DMS53 (cell line): ENCODE results near the gene RGS12.

Source experiments
- DNase-seq: peaks from one replicate; lab custom pipeline; 2025; lab: John Stamatoyannopoulos, UW

The RGS12 gene

GRCh38 chr4:3312362-3312761 lies 19.5 kb downstream of the RGS12 start:
- no peak for DNase-seq

DNA sequence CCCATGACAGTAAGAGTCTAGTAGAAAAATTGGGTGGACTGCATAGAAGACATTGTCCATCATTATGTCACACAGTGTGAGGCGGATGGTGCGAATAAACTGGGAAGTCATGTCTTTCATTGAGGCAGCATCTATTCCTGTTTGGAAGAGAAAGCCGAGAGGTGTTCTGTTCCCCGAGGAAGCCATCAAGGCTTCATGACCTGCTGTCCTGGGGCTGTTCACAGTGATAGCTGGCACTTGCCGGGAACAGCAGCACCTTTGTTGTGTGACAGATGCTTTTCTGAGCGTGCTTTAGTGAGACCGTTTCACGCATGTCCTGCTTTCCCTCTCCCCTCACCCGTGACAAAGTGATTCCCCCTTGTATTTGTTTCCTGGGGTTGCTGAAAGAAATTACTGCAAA lies 20.3 kb downstream of the RGS12 start:
- no peak for DNase-seq

DNA sequence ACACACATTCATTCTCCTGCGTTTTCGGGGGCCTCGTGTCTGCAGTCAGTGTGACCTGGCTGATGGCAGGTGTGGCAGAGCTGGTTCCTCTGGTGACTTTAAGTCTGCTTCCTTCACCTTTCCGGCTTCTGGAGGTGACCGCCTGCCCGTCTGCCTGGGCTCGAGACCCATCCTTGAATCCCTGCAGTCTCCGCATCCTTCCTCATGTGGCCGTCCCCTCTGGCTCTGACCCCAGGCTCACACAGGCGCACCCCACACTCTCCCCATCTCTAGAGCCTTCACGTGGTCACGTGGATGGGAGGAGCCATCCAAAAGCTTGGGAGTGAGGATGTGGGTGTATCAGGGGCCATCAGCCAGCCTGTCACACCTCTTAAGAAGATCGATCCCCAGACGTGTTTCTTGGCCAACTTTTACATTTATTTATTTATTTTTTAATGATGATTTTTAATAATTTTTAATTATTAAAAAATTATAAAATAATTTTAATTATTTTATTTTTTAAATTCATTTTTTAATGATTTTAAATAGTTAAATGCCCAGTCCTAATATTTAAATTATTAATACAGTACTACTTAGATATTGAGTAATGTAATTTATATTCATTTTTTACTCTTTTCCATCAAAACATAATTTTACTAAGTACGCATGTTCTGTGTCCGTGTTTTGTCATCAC lies 20.9 kb downstream of the RGS12 start:
- DNase-seq: no peak

DNA sequence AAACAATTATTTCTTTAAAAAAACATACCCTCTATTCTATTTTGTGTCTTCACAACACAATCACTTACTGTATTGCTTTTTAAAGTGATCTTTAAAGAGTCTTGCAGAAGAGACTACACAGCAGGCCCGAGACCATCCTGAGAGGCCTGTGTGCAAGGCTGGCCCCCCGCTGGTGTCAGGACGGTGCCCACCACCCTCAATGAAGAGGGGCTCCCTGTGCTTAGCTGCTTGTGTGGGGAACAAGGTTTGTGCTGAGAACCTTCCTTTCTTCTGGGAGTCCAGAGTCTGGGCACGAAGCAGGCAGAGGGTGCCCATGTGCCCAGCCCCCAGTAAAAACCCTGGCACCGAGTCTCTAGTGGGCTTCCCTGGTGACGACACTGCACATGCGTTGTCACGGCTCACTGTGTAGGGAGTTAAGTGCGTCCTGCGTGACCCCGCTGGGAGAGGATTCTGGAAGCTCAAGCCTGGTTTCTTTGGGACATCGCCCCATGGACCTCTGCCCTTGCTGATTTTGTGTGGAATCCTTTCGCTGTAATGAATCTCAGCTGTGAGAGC lies 22.0 kb downstream of the RGS12 start:
- no peak for DNase-seq

DNA sequence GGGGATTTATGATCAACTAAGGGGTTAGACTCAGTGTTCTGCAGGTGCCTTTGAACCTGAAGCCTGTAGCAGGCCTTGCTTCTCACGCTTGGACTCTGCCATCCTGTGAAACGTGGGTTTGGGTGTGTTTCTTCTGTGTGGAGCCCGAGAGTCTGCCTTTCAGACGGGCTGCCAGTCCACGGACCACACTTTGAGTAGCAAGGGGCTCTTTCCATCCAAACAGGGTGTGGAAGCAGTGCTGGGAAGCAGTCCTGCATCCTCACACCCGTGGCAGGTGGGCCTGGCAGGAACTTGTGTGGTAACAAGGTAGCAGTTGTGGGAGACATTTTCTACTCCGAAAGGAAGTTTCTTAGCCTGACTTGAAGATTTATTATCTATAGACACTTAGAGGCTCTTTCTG lies 22.7 kb downstream of the RGS12 start:
- DNase-seq: no peak

DNA sequence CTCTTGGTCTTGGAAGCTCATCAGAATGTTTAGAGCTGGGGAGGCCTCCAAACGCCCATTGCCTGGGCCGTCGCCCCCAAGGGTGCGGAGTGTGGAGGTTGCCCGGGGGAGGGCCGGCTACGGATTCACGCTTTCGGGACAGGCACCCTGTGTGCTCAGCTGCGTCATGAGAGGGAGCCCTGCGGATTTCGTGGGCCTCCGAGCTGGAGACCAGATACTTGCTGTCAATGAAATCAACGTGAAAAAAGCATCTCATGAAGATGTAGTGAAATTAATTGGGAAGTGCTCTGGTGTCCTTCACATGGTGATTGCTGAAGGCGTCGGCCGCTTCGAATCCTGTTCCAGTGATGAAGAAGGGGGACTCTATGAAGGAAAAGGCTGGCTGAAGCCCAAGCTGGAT lies 23.3 kb downstream of the RGS12 start:
- DNase-seq: no peak

GRCh38 chr4:3317011-3317655 lies 24.3 kb downstream of the RGS12 start:
- no peak for DNase-seq

DNA sequence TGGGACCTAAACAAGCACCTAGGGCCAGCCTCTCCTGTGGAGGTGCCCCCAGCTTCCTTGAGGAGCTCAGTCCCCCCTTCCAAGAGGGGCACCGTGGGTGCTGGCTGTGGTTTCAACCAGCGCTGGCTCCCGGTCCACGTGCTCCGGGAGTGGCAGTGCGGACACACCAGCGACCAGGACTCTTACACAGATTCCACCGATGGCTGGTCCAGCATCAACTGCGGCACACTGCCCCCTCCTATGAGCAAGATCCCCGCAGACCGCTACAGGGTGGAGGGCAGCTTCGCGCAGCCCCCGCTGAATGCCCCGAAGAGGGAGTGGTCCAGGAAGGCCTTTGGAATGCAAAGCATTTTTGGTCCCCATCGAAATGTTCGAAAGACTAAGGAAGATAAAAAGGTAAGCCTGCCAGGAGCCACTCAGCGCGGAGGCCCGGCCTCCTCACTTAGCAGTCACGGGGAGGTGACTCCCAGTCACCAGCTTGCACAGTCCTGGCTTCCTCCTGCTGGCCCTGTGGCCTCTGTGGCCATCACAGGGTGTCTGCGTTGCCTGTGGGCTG lies 24.9 kb downstream of the RGS12 start:
- no peak for DNase-seq

GRCh38 chr4:3318561-3319021 lies 25.8 kb downstream of the RGS12 start:
- DNase-seq: no peak

DNA sequence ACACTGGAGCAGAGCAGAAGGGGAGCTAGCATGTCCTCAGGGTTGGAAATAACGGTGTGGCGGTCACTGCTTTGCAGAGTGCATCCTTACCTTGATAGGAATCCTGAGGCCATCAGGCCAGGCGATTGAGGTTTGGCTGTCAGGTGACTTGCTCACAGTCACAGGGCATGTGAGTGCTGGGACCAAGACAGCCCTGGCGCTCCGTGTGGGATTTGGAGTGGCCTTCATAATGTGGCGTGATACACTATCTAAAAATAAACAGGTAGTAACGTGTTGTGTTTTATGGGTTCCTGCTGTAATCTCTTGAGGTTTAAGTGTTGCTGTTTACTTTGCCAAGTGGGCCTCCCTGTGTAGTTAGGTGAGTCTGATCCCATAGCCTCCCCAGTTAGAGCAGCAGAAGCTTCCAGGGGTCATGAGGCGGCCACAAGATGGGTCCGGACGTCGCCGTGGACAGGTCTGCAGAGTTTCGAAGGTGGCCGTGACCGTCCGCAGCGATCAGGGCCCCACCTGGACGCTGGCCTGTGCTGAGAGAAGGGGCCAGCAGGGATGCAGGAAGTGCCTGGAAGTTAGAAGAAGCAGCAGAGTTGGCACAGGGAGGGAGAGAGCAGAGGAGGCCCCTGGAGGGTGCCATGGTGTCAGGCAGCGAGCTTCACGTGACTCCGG lies 27.7 kb downstream of the RGS12 start:
- DNase-seq: no peak

GRCh38 chr4:3321295-3321889 lies 28.6 kb downstream of the RGS12 start:
- DNase-seq: no peak

DNA sequence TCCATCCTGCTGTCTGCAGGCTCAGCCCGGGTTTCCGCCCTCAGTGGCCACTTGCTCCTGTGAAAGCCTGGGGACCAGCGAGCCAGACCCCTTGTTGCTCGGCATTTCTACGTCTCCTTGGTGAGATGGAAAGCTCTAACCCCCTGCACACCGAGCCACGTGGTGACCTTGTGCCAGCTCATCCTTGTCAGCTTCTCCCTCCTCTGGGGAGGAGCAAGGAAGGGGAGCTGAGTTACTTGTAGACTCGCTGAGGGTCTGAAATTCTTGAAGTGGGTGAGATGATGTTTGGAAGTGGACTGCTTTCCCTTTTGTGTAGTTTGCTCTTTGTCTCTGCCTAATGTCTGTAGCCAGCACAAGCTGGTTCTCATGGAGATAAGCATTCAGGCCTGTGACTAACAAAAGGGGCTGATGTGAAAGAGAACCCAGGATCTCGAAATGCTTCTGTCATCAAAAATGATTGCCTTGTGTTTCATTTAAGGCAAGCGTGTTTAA lies 29.3 kb downstream of the RGS12 start:
- no peak for DNase-seq

DNA sequence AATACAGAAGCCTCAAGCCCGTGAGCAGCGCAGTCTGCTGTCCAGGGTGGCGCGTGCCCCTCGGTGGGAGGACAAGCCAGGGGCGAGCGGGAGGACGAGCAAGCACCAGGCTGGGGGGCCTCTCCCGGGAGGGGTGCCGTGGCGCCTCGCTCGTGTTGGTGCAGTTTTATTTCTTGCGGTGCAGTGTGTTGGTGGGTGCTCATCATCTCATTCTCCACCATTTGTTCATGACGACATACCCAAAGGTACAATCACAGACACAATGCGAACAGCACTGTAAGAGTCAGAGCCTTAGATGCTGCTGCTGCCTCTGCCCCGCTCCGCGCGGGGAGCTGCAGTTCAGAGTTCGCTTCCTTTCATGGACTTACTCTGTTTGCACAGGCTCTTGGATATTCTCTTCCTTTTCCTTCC lies 30.3 kb downstream of the RGS12 start:
- no peak for DNase-seq

GRCh38 chr4:3324093-3324815 lies 31.4 kb downstream of the RGS12 start:
- no peak for DNase-seq

GRCh38 chr4:3328814-3329663 lies 36.2 kb downstream of the RGS12 start:
- no peak for DNase-seq

DNA sequence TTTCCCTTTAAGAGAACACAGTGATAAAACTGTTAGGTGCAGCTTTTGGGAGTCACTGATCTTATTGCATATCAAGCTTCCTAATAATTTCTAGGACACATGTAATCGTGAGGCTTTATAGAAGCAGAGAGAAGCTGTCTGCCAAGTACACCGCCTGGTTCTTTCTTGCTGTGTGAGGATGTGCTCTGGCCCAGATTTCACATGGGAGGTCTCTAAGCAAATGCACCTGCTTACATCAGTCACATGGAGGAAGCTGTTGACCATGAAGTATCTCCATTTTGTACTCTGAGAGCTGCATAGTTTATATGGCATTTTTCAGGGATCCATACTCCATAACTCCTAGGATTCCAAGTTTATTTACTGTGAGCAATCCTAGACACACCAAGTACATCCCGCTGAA lies 37.1 kb downstream of the RGS12 start:
- no peak for DNase-seq

DNA sequence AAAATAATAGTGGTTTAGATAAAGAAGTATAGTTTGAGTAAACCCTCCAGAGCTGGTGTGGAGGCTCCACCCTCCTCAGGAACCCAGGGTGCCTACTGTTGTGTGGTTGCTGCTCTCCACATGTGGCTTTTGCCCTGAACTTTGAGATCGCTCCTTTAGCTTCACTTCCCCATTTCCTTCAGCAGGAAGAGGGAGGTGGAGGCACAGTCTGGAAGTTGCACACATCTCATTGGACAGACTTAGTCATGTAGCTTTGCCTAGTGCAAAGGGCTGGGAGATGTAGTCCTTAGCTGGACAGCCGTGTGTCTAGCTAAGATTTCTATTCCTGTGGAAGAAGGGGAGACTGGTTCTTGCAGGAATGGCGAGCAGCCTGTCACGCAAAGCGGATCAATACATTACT lies 37.9 kb downstream of the RGS12 start:
- no peak for DNase-seq

DNA sequence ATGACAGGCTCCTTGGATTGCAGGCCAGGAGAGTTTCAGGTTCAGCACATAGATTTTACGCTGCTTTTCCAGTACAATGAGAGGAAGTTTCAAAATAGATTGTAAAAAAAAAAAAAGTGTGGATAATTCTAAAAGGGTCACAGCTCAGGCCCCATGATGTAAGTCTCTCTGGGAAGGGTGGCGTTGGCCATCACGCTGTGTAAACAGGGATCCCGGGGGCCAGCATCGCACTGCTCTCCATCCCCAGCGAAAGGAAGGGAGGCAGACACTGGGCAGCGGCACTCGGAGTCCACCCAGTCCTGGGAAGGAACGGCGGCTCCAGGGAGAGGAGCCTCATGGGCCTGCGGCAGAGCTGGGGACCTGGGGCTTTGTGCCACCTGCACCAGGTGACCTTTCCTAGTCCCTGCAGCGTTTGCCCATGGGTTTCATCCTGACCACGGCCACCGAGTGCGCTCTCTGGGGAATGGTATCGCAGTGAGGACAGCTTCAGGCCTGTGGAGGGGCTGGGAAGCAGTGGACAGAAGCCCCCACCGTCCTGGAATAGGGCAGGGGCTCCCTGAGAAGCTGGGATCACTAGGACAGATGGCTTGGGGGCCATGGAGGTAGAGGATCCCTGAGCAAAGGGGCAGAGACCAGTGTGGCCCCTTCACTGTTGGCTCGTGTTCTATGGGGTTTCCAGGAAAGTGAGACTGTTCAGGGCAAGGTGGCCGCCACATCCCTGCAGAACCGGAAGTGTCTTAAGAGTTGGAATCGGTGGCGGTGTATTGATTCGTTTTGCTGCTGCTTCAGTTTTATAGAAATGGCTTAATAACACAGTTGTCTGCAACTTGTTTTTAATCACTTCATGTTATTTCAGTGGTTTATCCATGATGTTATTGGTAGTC lies 38.9 kb downstream of the RGS12 start:
- DNase-seq: no peak

GRCh38 chr4:3332498-3332897 lies 39.7 kb downstream of the RGS12 start:
- DNase-seq: no peak

DNA sequence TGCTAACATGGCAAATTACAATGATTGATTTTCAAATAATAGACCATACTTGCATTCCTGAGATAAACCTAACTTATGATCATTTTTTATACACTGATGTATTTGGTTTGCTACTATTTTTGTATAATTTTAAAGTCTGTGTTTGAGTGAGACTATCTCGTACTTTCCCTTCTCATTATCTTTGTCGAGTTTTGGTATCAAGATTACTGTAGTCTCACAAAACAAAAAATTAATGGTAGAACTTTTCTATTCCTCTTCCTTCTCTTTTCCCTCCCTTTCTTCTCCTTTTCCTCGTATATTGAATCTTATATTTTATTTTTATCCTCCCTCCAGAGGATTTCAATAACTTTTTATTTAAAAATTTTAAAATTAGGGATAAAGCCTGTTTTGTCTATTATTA lies 41.5 kb downstream of the RGS12 start:
- no peak for DNase-seq
